Measurements from ENCODE around the gene KISS1.

DNA sequence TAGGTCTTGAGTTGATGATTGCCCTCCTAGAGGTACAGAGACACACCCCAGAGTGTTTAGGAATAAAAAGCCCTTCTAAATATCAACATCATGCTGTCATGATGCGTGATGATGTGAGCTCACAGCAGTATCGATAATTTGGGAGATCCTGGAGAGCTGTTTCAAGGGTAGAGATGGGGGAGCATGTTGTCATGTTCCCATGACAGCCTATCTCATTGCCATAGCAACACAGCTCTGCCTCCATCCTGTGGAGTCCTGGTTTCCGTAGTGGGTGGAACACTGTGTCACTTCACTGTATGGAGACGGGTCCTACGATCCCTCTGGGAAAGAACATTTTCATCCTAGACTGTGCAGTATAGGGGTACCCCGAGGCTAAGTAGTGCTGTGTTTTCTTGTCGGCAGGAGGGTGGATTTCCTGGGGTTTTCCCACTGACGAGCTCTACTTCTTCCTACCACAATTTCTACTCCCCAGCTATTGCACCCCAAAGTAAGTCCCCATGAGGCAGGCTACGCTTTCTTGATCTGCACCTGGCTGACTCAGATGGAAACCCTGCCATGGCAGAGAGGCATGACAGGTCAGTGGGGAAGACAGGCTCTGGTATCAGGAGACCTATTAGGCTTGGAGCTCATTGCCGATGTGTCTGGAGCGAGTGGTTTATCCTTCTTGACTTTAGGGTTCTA is 7.2 kb downstream of the KISS1 start:
- TF ChIP-seq CTCF (IDR thresholded peaks at IDR 0.05) (no peak), GABPA (IDR thresholded peaks at IDR 0.05; ENCODE audit: low read depth) (no peak), EZH2phosphoT487 (IDR thresholded peaks at IDR 0.05; ENCODE audit: borderline replicate concordance, low read depth) (no peak), POLR2AphosphoS5 (IDR thresholded peaks at IDR 0.05; ENCODE audit: low read depth, low read length) (no peak), FOXJ3 (CRISPR knock-in tag; IDR thresholded peaks at IDR 0.05) (no peak), JUND (IDR thresholded peaks at IDR 0.05) (no peak), EP300 (IDR thresholded peaks at IDR 0.05; ENCODE audit: borderline replicate concordance in 1 of 2, low read depth in 1 of 2, low read length in 1 of 2) (no peak), SMC3 (IDR thresholded peaks at IDR 0.05; ENCODE audit: low read depth, low read length) (no peak), RCOR1 (IDR thresholded peaks at IDR 0.05; ENCODE audit: low read length) (no peak), YY1 (IDR thresholded peaks at IDR 0.05; ENCODE audit: low read depth) (no peak)
- TF ChIP-seq, protein P1, sequence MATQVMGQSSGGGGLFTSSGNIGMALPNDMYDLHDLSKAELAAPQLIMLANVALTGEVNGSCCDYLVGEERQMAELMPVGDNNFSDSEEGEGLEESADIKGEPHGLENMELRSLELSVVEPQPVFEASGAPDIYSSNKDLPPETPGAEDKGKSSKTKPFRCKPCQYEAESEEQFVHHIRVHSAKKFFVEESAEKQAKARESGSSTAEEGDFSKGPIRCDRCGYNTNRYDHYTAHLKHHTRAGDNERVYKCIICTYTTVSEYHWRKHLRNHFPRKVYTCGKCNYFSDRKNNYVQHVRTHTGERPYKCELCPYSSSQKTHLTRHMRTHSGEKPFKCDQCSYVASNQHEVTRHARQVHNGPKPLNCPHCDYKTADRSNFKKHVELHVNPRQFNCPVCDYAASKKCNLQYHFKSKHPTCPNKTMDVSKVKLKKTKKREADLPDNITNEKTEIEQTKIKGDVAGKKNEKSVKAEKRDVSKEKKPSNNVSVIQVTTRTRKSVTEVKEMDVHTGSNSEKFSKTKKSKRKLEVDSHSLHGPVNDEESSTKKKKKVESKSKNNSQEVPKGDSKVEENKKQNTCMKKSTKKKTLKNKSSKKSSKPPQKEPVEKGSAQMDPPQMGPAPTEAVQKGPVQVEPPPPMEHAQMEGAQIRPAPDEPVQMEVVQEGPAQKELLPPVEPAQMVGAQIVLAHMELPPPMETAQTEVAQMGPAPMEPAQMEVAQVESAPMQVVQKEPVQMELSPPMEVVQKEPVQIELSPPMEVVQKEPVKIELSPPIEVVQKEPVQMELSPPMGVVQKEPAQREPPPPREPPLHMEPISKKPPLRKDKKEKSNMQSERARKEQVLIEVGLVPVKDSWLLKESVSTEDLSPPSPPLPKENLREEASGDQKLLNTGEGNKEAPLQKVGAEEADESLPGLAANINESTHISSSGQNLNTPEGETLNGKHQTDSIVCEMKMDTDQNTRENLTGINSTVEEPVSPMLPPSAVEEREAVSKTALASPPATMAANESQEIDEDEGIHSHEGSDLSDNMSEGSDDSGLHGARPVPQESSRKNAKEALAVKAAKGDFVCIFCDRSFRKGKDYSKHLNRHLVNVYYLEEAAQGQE (IDR thresholded peaks at IDR 0.05; ENCODE audit: low read depth, low read length) = no peak
- TF ChIP-seq, protein P2, sequence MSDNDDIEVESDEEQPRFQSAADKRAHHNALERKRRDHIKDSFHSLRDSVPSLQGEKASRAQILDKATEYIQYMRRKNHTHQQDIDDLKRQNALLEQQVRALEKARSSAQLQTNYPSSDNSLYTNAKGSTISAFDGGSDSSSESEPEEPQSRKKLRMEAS (IDR thresholded peaks at IDR 0.05; ENCODE audit: low read depth) = no peak
- TF ChIP-seq, protein P3, sequence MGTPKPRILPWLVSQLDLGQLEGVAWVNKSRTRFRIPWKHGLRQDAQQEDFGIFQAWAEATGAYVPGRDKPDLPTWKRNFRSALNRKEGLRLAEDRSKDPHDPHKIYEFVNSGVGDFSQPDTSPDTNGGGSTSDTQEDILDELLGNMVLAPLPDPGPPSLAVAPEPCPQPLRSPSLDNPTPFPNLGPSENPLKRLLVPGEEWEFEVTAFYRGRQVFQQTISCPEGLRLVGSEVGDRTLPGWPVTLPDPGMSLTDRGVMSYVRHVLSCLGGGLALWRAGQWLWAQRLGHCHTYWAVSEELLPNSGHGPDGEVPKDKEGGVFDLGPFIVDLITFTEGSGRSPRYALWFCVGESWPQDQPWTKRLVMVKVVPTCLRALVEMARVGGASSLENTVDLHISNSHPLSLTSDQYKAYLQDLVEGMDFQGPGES (IDR thresholded peaks at IDR 0.05; ENCODE audit: low read depth, low read length) = no peak

All from SK-N-SH (cell line).